Natural killer cell treated with Interleukin-12 subunit alpha and Interleukin-12 subunit beta and Interleukin-15 and Interleukin-18, amount 100 ng/mL, for 72 hours (primary cell): Measurements from ENCODE around the gene ARHGEF16. TPM values are rescaled to one million over a fixed set of nuclear protein-coding genes. Genes with fewer than 3 reads are reported as not detected.

Experiments
- ATAC-seq, 2 donors: fragments of 150-1000 bp; cut with Tn5 transposase in 1 of 2; sonication (Bioruptor Pico), chemical (Tn5 transposase) in 1 of 2; 2 replicates each; pipeline ENCODE4 v1.10.0; 2021
- DNase-seq: peaks from one replicate; pipeline ENCODE4 v3.0.0; 2022; ENCODE audit warnings: low spot score
- H3K27ac Mint-ChIP-seq, 2 donors: 1 replicate in 1 of 2; 2 replicates in 1 of 2; pipeline ENCODE4 v1.8.0; 2022; ENCODE audit warnings: mixed read lengths in 2 of 2, mild to moderate bottlenecking in 1 of 2, moderate library complexity in 1 of 2
- H3K27me3 Mint-ChIP-seq, 2 donors: 1 replicate in 1 of 2; 2 replicates in 1 of 2; pipeline ENCODE4 v1.8.0; 2022; ENCODE audit warnings: mixed read lengths in 2 of 2
- H3K36me3 Mint-ChIP-seq: one replicate; pipeline ENCODE4 v1.8.0; 2022; ENCODE audit warnings: mixed read lengths
- H3K4me1 Mint-ChIP-seq, 2 donors: 1 replicate in 1 of 2; 2 replicates in 1 of 2; pipeline ENCODE4 v1.8.0; 2022; ENCODE audit warnings: low read depth in 2 of 2, mixed read lengths in 2 of 2, mild to moderate bottlenecking in 1 of 2
- H3K4me3 Mint-ChIP-seq: one replicate; pipeline ENCODE4 v1.8.0; 2022; ENCODE audit warnings: mixed read lengths
- H3K9me3 Mint-ChIP-seq: 2 replicates; pipeline ENCODE4 v1.8.0; 2022; ENCODE audit warnings: mixed read lengths
- total RNA-seq, 2 donors: library from RNA; stranded (reverse); gene quantifications; one replicate each; pipeline ENCODE4 v1.2.3, GENCODE V29; 2022

Gene ARHGEF16
- total RNA-seq, 2 donors from 2014 or later: not detected

DNA sequence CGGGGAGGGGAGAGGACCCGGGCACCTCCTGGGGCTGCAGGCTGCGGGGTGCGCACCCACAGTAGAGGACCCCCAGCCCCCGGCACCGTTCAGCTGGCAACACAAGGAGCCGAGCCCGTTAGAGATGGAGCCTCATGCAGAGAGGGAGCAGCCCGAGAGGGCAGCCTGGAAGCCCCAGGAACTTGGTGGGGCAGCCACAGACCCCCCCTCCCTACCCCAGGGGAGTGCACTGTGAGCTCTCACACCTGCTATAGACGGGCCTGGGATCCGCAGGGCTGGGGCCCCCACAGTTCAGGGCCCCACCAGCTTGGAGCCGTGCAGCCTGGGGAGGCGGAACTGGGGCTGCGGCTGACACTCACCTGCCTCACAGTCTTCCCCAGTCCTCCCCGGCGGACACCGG is 47.0 kb downstream of the ARHGEF16 start:
- no peaks in the 10 kb centered on the region for H3K9me3 Mint-ChIP-seq
- no peaks in the 10 kb centered on the region for H3K4me1 Mint-ChIP-seq
- no peaks in the 10 kb centered on the region for H3K27me3 Mint-ChIP-seq
- DNase-seq (no peak), ATAC-seq (no peak)
- no peaks in the 10 kb centered on the region for H3K36me3 Mint-ChIP-seq
- no peak overlapping the region for H3K27ac Mint-ChIP-seq
- no peak overlapping the region for H3K4me3 Mint-ChIP-seq

DNA sequence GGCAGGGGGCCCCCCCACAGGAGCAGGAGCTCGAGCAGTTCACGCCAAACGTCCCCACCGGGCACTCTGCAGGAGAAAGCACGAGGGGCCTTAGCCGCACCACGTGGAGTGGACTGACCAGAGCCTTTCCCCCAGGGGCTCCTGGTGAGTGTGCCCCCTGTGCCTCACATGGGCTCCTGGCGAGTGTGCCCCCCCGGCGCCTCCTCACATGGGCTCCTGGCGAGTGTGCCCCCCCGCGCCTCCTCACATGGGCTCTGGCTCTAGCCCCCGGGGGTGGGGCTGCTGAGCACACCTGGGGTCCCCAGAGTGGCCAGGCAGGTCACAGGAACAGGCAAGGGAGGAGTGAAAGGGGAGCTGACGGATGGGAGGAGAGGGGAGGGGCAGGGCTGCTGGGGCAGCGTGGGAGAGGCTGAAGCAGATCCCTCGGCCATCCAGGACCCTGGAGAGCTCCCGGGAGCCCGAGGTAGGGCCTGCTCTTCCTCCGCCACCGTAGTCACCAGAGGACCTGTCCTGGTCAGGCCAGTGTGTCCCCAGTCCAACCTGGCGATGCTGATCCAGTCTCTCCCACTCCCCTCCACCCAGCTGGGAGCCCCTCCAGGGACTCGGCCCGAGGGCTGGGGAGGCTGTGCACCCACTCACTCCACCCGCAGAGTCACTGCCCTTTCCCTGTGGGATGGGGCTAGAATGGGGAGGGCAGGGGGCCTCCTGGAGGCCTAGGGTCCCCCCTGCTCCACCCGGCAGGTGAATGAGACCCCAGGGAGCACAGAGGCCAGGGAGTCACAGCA is 47.6 kb downstream of the ARHGEF16 start:
- no peaks in the 10 kb centered on the region for H3K36me3 Mint-ChIP-seq
- no peaks in the 10 kb centered on the region for H3K9me3 Mint-ChIP-seq
- H3K27me3 Mint-ChIP-seq: no peaks in the 10 kb centered on the region
- ATAC-seq (peak; percentile 65 to 76), DNase-seq (peak; percentile 82)
- H3K4me3 Mint-ChIP-seq: no peak overlapping the region
- no peak overlapping the region for H3K27ac Mint-ChIP-seq
- H3K4me1 Mint-ChIP-seq: no peaks in the 10 kb centered on the region

- Mint-ChIP-seq H3K9me3 (no peaks in the 10 kb centered on the region), H3K4me1 (no peaks in the 10 kb centered on the region), H3K4me3 (no peak overlapping the region), H3K27ac (no peak overlapping the region), H3K27me3 (no peaks in the 10 kb centered on the region), H3K36me3 (no peaks in the 10 kb centered on the region)
- ATAC-seq: no peak
- no peak for DNase-seq
Measured at GRCh38 chr1:3502641-3503524, 48.4 kb downstream of the ARHGEF16 start.

GRCh38 chr1:3503525-3503886 is 49.0 kb downstream of the ARHGEF16 start:
- no peak overlapping the region for H3K27ac Mint-ChIP-seq
- H3K36me3 Mint-ChIP-seq: no peaks in the 10 kb centered on the region
- H3K4me1 Mint-ChIP-seq: no peaks in the 10 kb centered on the region
- DNase-seq (no peak), ATAC-seq (no peak)
- H3K4me3 Mint-ChIP-seq: no peak overlapping the region
- H3K27me3 Mint-ChIP-seq: no peaks in the 10 kb centered on the region
- H3K9me3 Mint-ChIP-seq: no peaks in the 10 kb centered on the region

- H3K27ac Mint-ChIP-seq: no peak overlapping the region
- no peaks in the 10 kb centered on the region for H3K27me3 Mint-ChIP-seq
- H3K4me3 Mint-ChIP-seq: no peak overlapping the region
- DNase-seq: no peak
- H3K9me3 Mint-ChIP-seq: no peaks in the 10 kb centered on the region
- no peak for ATAC-seq
- no peaks in the 10 kb centered on the region for H3K36me3 Mint-ChIP-seq
- no peaks in the 10 kb centered on the region for H3K4me1 Mint-ChIP-seq
Measured at GRCh38 chr1:3504151-3504821, 49.8 kb downstream of the ARHGEF16 start.

DNA sequence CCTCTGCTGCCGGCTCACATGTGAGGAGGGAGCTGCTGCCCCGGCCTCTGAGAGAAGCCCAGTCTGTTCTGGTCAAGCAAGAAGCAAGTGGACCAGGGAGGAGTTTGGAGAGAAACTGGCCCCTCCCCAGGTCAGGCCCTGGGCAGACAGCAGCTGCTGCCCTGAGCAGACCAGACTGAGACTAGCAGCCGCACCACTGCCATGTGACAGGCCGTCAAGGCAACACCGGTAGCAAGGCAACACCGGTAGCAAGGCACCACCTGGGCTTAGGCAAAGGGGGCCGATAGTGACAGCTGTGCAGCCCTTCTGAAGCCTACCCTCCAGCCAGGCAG is 50.3 kb downstream of the ARHGEF16 start:
- Mint-ChIP-seq H3K27me3 (no peaks in the 10 kb centered on the region), H3K9me3 (no peaks in the 10 kb centered on the region), H3K4me3 (no peak overlapping the region)

GRCh38 chr1:3505161-3505560 is 50.7 kb downstream of the ARHGEF16 start:
- H3K4me1 Mint-ChIP-seq: no peaks in the 10 kb centered on the region
- ATAC-seq: no peak

More for the DNA sequence above, 50.3 kb downstream of the ARHGEF16 start:
- DNase-seq: no peak
- H3K27ac Mint-ChIP-seq: no peak overlapping the region
- no peak for ATAC-seq
- no peaks in the 10 kb centered on the region for H3K4me1 Mint-ChIP-seq
- no peaks in the 10 kb centered on the region for H3K36me3 Mint-ChIP-seq

GRCh38 chr1:3506041-3506440 is 51.6 kb downstream of the ARHGEF16 start:
- ATAC-seq (no peak), DNase-seq (no peak)
- Mint-ChIP-seq H3K27me3 (no peaks in the 10 kb centered on the region), H3K4me3 (no peak overlapping the region), H3K4me1 (no peaks in the 10 kb centered on the region), H3K27ac (no peak overlapping the region), H3K9me3 (no peaks in the 10 kb centered on the region), H3K36me3 (no peaks in the 10 kb centered on the region)

More at GRCh38 chr1:3505161-3505560, 50.7 kb downstream of the ARHGEF16 start:
- Mint-ChIP-seq H3K4me3 (no peak overlapping the region), H3K27ac (no peak overlapping the region), H3K36me3 (no peaks in the 10 kb centered on the region), H3K27me3 (no peaks in the 10 kb centered on the region), H3K9me3 (no peaks in the 10 kb centered on the region)
- no peak for DNase-seq

GRCh38 chr1:3506943-3507342 is 52.5 kb downstream of the ARHGEF16 start:
- H3K36me3 Mint-ChIP-seq: no peaks in the 10 kb centered on the region
- DNase-seq (no peak), ATAC-seq (no peak)
- H3K4me3 Mint-ChIP-seq: no peak overlapping the region
- H3K9me3 Mint-ChIP-seq: no peaks in the 10 kb centered on the region
- H3K27ac Mint-ChIP-seq: no peak overlapping the region
- no peaks in the 10 kb centered on the region for H3K27me3 Mint-ChIP-seq
- H3K4me1 Mint-ChIP-seq: no peaks in the 10 kb centered on the region

GRCh38 chr1:3507636-3508275 is 53.3 kb downstream of the ARHGEF16 start:
- DNase-seq: no peak
- Mint-ChIP-seq H3K4me3 (no peak overlapping the region), H3K4me1 (no peaks in the 10 kb centered on the region), H3K27me3 (no peaks in the 10 kb centered on the region), H3K27ac (no peak overlapping the region), H3K36me3 (no peaks in the 10 kb centered on the region), H3K9me3 (no peaks in the 10 kb centered on the region)
- no peak for ATAC-seq

GRCh38 chr1:3508757-3509415 is 54.4 kb downstream of the ARHGEF16 start:
- Mint-ChIP-seq H3K4me1 (no peaks in the 10 kb centered on the region), H3K9me3 (no peaks in the 10 kb centered on the region), H3K27me3 (no peaks in the 10 kb centered on the region), H3K36me3 (no peaks in the 10 kb centered on the region), H3K4me3 (no peak overlapping the region), H3K27ac (no peak overlapping the region)
- ATAC-seq (no peak), DNase-seq (no peak)

- no peaks in the 10 kb centered on the region for H3K4me1 Mint-ChIP-seq
- DNase-seq: no peak
- H3K9me3 Mint-ChIP-seq: no peaks in the 10 kb centered on the region
- H3K27ac Mint-ChIP-seq: no peak overlapping the region
- H3K4me3 Mint-ChIP-seq: no peak overlapping the region
- ATAC-seq: no peak
- no peaks in the 10 kb centered on the region for H3K27me3 Mint-ChIP-seq
- no peaks in the 10 kb centered on the region for H3K36me3 Mint-ChIP-seq
Measured at GRCh38 chr1:3509721-3510120, 55.3 kb downstream of the ARHGEF16 start.
